Measurements from ENCODE around the gene ARHGAP29.

ARHGAP29 gene

GRCh38 chr1:94202241-94202640 lies 35.1 kb downstream of the ARHGAP29 start:
- DNase-seq (ENCODE audit: extremely low read depth, low read depth) = no peak
- no peak for TF ChIP-seq CTCF (IDR thresholded peaks at IDR 0.05; ENCODE audit: low read depth, low read length)

- no peak for DNase-seq (ENCODE audit: extremely low read depth, low read depth)
- TF ChIP-seq CTCF (IDR thresholded peaks at IDR 0.05; ENCODE audit: low read depth, low read length) = no peak
These were observed 38.0 kb downstream of the ARHGAP29 start for GRCh38 chr1:94199398-94199797.

DNA sequence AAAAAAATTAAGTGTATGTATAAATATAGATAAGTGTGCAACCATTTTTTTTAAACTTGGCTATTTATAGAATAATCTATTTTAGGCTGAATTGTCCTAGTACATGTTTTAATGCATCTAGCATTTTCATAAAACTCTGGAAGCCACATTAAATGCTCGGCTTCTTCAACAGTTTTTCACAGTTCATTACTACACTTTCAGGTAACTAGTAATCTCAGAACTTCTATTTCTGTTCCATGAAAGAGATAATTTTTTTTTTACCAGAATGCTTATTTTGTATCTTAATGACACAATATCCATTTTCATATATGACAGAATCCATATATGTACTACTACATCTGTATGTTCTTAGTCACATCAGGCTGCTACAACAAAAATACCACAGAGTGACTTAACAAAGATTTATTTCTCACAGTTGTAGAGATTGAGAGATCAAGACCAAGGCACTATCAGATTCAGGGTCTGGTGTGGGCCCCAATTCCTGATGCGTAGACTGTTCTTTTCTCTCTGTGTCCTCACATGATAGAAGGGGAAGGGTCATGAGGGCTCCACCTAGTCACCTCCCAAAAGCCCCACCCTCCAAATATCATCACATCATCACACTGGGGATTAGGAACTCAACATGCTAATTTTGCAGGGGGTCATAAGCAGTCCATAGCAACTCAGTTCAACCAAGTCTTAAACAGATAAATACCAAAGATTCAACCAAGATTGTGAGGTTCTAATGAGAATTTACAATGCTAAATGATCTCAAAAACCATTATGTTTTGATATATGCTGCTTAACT lies 43.1 kb downstream of the ARHGAP29 start:
- DNase-seq (ENCODE audit: extremely low read depth, low read depth) = no peak
- no peak for TF ChIP-seq CTCF (IDR thresholded peaks at IDR 0.05; ENCODE audit: low read depth, low read length)

DNA sequence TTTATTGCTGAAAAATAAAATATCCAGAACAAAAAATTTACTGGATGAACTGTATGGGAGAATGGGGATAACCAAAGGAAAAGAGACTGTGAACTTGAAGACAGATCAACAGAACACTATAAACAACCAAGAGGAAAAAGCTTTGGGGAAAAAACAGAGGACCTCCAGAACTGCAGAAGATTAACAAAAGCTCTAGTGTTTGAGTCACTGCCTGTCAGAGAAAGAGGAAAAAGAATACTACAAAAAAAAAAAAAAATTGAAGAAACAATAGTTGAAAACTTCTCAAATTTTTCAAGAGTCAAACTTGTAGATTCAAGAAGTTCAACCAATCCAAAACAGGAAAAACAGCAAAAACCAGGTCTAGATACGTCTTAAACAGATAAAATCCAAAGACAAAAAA lies 44.3 kb downstream of the ARHGAP29 start:
- no peak for DNase-seq (ENCODE audit: extremely low read depth, low read depth)
- no peak for TF ChIP-seq CTCF (IDR thresholded peaks at IDR 0.05; ENCODE audit: low read depth, low read length)

DNA sequence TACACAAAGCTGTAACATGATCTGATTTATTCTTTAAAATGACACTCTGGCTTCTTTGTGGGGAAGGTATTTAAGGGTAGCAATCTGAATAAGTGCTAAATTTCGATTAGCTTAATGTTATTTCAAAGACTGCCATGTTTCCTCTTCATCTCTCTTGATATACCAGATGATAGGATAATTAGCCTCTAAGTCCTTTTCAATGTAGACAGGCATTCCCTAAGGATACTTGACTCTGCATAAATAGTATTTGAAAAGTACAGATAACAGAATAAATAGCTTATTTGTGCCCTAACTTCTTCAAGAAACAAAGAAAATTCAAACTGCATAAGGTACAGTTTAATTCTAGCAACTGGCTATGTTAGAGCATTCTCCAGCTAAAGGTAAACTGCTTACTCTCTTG lies 46.2 kb downstream of the ARHGAP29 start:
- no peak for DNase-seq (ENCODE audit: extremely low read depth, low read depth)

DNA sequence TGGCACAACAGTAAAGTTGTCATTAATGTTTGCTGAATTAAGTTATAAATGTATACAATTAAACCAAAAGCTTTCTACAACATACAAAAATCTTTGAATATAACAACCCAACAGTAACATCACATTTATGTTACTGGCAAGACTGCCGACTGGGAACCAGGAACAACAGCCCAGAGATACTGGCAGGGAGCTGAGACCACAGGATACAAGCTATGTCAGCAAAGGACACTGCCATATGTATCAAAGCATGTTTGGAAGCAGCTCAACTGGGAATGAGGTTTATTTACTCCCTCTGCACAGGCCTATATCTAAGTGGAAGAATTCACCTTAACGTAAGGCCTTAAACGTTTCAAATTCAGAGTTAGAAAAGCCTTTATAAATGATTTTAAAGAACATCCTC lies 50.4 kb downstream of the ARHGAP29 start:
- no peak for TF ChIP-seq CTCF (IDR thresholded peaks at IDR 0.05; ENCODE audit: low read depth, low read length)

More for the DNA sequence above, 46.2 kb downstream of the ARHGAP29 start:
- no peak for TF ChIP-seq CTCF (IDR thresholded peaks at IDR 0.05; ENCODE audit: low read depth, low read length)

DNA sequence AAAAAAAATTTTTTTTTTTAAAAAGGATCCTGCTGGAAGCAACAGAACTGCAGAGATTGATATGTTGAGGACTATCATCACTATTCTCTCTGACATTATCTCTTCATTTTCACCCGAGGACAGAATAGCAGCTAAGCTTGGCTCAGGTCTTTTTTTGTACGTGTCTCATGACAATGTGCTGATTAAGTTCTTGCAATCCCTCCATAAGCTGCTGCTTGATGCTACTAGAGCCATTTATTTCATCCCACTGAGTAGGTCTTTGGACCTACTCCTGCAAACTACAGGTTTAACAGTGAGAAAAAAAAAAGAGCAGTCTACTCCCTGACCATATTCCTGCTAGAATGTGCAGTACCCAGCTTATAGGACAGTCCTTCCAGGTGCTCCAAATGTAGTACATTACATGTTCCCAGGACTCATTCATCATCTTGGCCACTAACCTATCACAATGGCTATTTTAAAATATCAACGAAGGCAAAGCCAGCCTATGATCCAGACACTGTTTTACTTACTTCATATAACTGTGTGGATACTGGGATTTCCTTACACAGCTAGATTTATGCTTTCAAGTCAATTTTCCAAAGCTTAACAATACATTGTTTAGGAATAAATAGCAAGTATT lies 54.1 kb downstream of the ARHGAP29 start:
- TF ChIP-seq CTCF (IDR thresholded peaks at IDR 0.05; ENCODE audit: low read depth, low read length) = no peak
- DNase-seq (ENCODE audit: extremely low read depth, low read depth) = no peak

More for the DNA sequence above, 50.4 kb downstream of the ARHGAP29 start:
- no peak for DNase-seq (ENCODE audit: extremely low read depth, low read depth)
